HG02981 (cell line): ENCODE results near the gene CFAP70.
"Not testable (repeated sequence)": the region's sequence is repeated elsewhere in the genome, so short reads cannot be mapped to it uniquely, and the experiment has no call there.

Experiments used
- ATAC-seq: cut with Tn5 transposase; IDR thresholded peaks from one replicate; pipeline ENCODE4 v1.9.1; 2021; ENCODE audit warnings: mild to moderate bottlenecking, moderate library complexity; ENCODE audit not compliant: unreplicated experiment

CFAP70 gene

GRCh38 chr10:73340121-73340520, 18.5 kb downstream of the CFAP70 start:
- no peak for ATAC-seq

- ATAC-seq = no peak
These were observed 19.2 kb downstream of the CFAP70 start for GRCh38 chr10:73339436-73339835.

GRCh38 chr10:73338801-73339368, 19.8 kb downstream of the CFAP70 start:
- no peak for ATAC-seq

- no peak for ATAC-seq
These were observed 25.5 kb downstream of the CFAP70 start for GRCh38 chr10:73333202-73333601.

GRCh38 chr10:73332379-73332778, 26.3 kb downstream of the CFAP70 start:
- ATAC-seq = no peak

GRCh38 chr10:73328523-73328922, 30.1 kb downstream of the CFAP70 start:
- ATAC-seq = not testable (repeated sequence)

GRCh38 chr10:73325290-73325689, 33.4 kb downstream of the CFAP70 start:
- not testable (repeated sequence) for ATAC-seq

GRCh38 chr10:73323582-73323981, 35.1 kb downstream of the CFAP70 start:
- ATAC-seq = not testable (repeated sequence)

- no peak for ATAC-seq
These were observed 48.2 kb downstream of the CFAP70 start for GRCh38 chr10:73310475-73310874.

- ATAC-seq = no peak
These were observed 51.4 kb downstream of the CFAP70 start for GRCh38 chr10:73307203-73307800.

GRCh38 chr10:73306171-73306708, 52.4 kb downstream of the CFAP70 start:
- ATAC-seq = no peak

GRCh38 chr10:73296946-73297345, 61.7 kb downstream of the CFAP70 start:
- ATAC-seq = no peak

- no peak for ATAC-seq
These were observed 65.2 kb downstream of the CFAP70 start for GRCh38 chr10:73293461-73293860.

- no peak for ATAC-seq
These were observed 68.7 kb downstream of the CFAP70 start for GRCh38 chr10:73289958-73290357.

GRCh38 chr10:73287441-73287840, 71.2 kb downstream of the CFAP70 start:
- ATAC-seq = no peak

- no peak for ATAC-seq
These were observed 77.6 kb downstream of the CFAP70 start for GRCh38 chr10:73281097-73281496.

GRCh38 chr10:73264423-73264822, 94.2 kb downstream of the CFAP70 start:
- ATAC-seq = no peak

GRCh38 chr10:73263693-73264347, 94.8 kb downstream of the CFAP70 start:
- no peak for ATAC-seq

GRCh38 chr10:73262880-73263555, 95.6 kb downstream of the CFAP70 start:
- ATAC-seq = no peak

GRCh38 chr10:73262105-73262730, 96.4 kb downstream of the CFAP70 start:
- no peak for ATAC-seq

GRCh38 chr10:73261362-73261995, 97.2 kb downstream of the CFAP70 start:
- ATAC-seq = no peak
